HG02759 (cell line): ENCODE measurements around the gene CD36.

Experiments used
- ATAC-seq: cut with Tn5 transposase; IDR thresholded peaks from one replicate; pipeline ENCODE4 v1.9.1; 2021; ENCODE audit warnings: mild to moderate bottlenecking, moderate library complexity; ENCODE audit not compliant: unreplicated experiment

The CD36 gene

DNA sequence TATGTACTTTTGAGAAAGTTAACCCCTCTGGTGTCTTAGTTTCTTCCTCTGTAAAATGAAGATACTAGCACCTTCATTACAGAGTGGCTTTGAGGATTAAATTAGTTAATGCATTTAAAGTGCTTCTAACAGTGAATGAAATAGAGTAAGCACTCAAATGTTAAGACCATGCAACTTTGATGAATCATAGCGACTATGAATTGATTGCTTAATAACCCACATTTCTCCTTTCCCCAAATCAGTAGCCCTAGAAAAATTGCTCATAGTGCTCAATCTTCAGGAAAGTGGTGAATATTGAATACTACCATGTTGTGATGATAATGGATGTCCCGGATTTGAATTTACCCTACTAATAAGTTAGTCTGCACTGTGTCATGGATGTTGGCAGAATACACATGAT is 48.1 kb downstream of the CD36 start:
- ATAC-seq = no peak

DNA sequence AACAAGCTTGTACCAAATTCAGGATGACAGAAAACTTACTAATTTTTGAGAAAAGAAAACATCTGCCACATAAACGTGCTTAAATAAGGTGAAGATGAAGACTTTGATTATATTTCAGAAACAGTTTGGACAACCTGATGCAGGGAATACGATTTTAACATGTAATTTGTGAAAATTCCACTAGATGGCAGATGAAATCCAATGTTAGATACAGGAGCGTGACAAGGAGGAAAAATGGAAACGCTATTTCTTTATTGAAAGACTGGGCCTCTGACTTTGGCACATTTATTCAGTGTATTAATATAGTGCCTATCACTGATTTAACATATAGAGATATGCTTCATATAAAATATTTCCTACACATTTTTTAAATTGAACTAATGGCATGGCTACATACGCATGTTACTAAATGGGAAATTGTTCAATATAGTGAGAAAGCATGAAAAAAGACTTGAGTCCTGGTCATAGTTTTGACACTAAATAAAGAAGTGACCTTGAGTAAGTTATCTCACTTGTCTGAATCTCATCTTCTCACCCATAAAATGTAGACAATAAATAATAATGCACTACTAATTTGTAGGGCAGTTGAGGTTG is 60.7 kb downstream of the CD36 start:
- peak; percentile 76 for ATAC-seq

DNA sequence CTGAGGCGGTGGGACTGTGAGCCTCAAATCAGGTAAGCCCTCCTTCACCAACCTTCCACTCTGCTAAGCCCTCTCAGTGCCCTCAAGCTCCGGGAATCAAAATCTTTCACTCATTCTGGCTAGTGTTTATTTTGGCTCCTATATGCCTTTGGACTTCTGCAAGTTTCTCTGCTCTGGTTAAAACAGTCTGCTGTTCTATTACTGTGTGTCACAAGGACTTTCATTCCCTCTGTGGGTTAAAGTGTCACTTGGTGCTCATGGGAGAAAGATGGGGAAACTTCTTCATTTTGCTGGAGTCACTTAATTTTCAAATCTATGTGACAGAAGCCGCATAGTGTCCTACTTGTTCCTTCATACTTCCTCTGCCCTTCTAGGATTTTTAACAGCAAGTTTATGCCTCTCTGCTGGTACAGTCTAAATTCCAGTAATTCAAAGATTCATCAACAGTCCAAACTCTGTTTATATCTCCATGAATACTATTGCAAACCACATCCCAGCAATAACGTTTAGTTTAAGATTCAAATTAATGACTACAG is 61.3 kb downstream of the CD36 start:
- no peak for ATAC-seq

DNA sequence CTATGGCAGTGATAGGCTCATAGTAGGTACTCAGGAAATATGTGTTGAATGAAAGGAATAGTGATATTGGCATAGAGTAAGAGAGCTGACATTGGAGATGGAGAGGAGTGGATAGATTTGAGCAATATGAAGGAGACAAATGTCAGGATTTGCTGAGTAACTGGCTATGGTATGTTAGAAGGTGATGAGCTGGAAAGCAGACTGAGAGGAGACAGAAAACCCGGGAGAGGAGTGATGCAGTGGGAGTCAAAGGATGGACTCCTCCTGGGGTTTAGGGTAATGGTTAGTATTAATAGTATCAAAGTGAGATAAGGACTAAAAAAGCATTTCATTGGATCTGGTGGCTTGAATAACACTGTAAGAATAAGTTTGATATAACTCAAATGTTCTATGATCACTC is 64.8 kb downstream of the CD36 start:
- ATAC-seq = no peak

DNA sequence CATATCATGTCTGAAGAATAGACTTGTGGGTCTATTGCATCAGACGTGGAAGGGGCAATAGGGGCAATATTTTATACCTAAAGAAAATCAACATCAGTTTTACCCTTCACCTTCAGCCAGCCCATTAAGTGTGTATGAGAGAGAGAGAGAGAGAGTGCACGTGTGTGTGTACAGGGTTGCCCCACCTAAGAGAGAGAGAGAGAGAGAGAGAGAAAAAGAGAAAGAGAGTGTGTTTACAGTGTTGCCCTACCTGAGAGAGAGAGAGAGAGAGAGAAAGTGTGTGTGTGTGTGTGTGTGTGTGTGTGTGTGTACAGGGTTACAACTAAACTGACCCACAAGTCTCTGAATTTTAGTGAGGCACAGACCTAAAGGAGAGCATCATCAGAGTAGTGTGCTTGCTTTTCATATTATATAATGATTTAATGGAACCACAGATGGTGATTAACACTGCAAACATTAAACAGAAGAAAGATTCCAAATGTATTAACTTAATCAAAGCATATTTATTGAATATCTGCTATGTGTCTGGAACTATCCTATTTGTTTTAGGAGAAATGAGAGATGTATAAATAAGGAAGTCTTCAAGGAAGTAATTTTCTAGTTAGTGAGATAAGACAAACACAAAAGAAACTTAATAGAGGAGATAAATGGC is 66.8 kb downstream of the CD36 start:
- ATAC-seq = no peak

DNA sequence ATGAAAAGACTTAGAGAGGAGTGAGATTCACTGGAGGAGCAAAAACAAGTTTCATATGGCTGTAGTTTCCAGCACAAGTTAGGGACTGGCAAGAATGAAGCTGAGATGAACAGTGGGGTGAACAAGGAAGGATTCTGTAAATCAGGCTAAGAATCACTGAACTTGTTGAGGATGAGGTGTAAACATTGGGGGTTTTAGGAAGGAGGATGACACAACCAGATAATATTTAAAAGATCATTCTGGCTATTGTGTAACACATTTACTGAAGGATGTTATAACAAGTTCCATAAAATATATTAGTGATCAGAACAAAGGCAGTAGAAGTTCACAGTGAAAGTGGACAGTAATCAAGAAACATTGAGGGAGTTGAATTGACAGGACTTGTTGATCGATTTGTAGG is 68.9 kb downstream of the CD36 start:
- ATAC-seq = no peak

DNA sequence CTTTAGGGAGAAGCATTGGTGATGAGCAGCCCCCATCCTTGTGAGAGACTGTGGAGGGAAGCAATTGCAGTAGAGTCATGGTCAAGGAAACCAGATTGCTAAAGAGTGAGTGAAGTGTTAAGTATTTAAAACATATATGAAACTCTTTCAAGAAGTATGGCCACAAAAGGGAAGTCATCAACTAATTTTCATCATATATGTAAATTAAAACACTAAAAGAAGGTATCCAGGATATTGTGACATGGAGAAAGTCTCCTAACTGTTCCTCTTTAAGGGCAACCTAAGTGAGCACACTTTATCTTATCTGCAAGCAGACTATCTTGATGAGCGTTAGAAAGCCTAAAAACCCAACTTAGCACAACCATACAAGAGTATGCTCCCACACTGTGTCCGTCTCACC is 69.7 kb downstream of the CD36 start:
- no peak for ATAC-seq

DNA sequence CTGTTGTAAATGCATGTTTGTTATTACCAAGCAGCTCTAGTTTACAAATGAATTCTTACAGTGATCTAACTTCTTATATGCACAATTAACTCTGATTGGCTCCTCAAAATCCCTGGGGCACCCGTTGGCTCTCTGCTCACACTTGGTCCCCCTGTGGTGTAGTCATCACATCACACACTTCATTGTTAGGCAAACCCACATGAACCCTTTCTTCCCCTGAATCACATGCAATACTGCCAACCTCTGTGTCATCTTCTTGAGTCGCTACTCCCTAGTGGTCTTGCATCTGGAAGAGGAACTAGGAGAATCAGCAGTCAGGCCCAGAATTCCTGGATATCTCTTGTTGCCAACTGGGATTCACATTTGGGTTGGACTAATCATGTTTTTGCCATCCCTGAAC is 73.1 kb downstream of the CD36 start:
- ATAC-seq = no peak

DNA sequence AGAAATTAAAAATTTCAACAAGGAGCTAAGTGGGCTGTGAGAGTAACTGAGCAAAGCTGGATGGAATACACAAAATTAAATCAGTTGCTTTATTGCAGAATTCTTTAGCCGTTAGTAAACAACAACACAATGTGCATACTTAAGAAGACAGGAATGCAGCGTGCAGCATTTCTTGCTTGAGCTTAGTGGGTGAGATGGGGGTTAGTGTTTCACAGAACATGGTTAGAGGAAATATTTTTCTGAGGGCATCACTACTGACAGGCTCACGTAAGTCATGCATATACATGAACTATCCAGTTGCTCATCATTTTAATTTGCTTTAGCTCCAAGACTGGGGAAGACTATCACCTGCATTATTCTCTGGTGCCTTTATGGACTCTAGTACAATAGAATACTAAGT is 80.8 kb downstream of the CD36 start:
- no peak for ATAC-seq

DNA sequence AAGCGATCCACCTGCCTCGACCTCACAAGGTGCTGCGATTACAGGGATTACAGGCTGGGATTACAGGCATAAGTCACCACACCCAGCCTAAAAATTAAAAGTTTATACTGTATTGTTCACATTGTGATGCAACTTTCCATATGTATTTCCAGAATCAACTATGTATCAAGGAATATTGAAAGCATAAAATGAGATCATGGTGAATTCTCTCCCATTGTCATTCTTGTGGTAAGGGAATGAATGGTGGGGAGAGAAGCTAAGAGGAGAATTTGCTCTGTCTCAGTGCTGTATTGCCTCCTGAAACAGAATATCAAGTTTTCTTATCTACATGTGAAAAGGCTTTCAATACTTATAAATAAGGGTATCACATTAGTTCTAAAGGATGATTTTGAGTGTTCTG is 81.7 kb downstream of the CD36 start:
- ATAC-seq = no peak

DNA sequence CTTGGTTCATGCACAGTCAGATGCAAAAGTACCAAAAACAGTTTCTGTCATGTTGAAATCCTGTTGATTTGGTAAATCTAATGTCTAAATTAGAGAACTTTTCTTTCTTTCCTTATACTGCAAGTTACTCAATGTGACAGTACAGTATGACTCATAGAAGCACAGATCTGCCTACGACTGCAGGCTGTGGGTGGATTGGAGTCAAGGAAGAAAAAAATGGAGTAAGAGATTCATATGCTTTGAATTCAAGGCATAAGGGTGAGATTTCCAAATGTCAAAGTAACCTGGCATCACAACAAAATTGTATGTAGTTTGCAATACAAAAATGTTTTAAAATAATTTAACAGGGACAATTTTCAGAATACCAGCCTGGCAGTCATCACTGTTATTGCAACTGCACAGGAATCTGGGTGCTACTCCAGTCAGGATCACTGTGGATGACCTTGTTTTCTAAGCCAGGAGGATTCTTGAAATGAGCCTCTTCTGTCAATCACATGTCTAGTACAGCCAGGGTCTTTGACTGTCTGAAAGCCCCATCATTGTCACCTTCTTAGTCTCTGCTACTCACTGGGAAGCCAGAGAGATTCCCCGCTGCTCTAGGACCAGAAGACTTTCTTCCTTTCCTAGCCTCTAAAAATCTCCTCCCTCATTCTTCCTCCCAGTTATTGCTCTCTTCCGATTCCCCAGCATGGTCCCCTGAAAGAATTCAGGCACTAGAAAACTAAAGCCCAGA is 83.6 kb downstream of the CD36 start:
- no peak for ATAC-seq

DNA sequence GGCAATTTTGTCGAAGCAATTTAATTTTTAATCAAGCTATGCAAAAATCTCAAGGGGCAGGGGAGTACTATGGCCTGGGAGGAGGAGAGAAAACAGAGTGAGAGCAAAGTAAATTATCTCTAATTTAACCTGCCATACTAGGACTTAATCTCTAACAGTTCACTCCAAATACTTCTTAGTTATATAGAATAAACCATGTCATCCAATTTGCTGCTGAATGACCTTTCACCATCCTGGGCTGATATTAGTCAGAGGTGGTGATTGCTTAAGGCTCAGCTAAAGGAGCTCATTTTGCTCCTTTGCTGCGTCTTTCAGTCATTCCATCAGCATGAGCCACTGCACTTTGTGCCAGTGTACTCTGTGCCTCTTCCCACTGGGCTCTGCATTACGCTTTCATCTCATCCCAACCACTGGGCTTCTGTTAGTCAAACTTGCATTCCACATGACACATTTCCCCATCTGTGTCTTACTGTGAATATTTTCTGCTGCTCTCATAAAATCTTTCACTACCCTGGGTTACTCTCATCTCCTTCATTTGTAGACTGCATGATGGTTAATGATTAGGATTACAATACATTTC is 84.3 kb downstream of the CD36 start:
- ATAC-seq = no peak

DNA sequence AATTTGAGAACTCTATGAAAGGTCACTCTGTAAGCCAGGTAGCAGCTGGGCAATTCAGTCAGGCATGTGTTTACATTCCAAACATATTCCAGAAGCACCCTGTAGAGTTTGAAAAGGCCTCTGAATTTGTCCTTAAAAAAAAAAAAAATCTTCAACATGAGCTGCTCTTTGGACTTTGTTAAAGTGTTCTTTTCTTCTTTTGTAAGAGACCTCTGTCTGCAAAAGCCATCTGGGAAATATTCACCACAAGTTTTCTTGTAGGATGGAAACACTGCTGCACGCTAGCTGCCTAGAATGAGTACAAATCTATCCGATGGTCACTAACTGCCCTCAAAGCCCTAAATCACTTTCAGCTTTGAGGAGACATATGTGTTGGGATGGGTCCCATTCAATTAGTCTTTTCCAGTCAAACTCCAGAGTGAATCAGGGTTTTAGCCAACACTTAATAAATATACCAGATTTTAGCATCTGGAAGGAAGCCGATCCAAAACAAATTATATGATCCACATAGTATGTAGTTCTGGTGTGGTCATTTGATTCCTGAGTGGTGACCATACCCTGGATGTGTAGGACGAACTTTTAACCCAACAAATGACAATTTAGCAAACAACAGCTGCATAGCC is 85.9 kb downstream of the CD36 start:
- no peak for ATAC-seq

DNA sequence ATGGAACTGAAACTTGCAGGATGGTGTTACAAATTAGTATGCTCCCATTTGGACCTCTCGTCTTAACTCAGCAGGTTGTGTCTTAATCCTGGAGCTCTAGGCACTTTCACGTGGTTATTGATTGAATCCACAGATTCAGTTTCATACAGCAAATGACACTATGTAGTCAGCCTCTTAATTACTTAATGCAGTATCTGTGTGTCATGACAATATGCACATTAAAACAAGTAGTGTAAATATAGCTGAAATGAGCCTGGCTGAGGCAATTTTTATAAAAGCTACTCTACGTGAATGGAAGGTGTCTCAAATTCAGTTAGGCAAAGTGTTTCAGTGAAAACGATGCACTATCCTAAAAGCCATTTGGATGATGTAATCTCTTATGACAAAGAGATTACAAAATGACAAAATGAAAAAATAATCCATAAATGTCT is 86.8 kb downstream of the CD36 start:
- ATAC-seq = no peak
